Stimulated activated CD8-positive, alpha-beta memory T cell treated with anti-CD3 and anti-CD28 coated beads, Interleukin-2, amount 100 ng/mL, for 48 hours (primary cell): Measurements from ENCODE around the gene FYN.

ENCODE experiments used
- DNase-seq, 2 donors: peaks; one replicate each; pipeline ENCODE4 v3.0.0-alpha.2; 2020; ENCODE audit warnings: low read depth in 2 of 2

FYN gene

GRCh38 chr6:111832833-111833418, 40.3 kb downstream of the FYN start:
- DNase-seq = no peak

- DNase-seq = no peak
These were observed 41.8 kb downstream of the FYN start for GRCh38 chr6:111831408-111831807.

DNA sequence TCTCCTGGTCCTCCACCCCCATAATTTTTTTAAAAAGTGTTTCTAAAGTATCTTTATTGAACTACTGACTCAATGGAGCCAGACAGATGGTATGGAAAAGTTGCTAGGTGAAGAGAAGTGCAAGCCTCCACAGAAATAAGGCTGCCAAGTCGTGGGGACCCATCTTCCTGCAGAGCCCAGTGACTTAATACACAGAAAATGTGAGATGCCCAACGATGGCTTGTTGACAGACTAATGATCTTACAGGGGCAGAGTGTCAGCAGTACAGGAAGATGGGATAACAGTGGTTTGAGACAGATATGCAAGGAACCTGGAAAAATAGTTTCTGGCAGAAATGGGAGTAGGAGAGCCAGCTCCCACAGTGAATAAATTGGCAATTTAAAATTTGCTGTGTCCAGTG, 43.3 kb downstream of the FYN start:
- no peak for DNase-seq

DNA sequence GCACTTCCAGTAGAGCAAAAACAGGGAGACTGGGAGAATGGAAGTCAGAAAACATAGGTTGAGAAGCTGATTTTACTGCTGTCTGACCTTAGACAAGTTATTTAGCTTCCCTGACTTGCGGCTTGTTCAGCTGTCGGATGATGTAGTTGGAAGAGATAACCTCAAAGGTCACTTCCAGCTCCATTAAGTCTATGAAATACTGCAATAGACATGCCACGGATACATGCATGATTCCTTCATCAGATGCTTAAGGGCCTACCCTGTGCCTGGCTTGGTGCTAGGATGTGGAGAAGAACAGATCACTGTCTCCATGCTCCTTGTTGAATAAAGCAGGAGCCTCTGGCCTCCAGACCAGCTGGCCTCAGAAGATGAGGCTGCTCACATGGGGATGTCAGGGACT, 43.7 kb downstream of the FYN start:
- DNase-seq = no peak

- no peak for DNase-seq
These were observed 44.4 kb downstream of the FYN start for GRCh38 chr6:111828809-111829208.

- no peak for DNase-seq
These were observed 47.7 kb downstream of the FYN start for GRCh38 chr6:111825439-111826086.

DNA sequence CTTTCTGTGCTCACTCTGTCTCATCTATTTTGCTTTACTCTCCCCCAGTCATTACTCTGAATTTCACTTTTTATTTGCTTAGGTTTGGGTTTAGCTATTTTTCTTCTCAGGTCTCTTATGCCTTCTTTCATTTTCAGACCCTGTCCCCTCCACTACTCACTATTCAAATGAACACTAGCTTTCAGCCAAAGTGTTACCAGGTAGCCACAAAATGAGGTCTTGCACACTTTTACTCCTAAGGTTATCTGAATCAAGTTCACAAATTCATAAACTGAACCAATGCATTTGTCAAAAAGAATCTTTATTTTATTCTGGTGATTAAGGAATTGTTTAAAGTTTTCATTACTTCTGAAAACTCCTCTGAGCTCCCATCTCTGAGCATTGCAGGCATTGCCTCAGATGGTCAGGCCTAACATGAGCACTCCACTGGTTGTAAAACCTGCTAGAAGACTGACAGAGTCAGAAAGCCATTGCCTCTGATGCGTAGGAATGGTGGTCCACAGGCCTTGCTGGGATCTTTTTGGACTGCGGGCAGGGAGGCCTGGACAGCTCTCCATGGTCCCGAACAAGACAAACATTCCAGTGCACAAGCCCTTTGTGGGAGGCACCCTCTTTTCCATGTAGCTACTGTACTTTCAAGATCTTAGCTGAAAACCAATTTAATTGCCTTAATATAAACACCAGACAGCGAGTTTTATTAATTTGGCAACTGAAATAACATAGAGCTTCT, 48.5 kb downstream of the FYN start:
- DNase-seq = no peak

DNA sequence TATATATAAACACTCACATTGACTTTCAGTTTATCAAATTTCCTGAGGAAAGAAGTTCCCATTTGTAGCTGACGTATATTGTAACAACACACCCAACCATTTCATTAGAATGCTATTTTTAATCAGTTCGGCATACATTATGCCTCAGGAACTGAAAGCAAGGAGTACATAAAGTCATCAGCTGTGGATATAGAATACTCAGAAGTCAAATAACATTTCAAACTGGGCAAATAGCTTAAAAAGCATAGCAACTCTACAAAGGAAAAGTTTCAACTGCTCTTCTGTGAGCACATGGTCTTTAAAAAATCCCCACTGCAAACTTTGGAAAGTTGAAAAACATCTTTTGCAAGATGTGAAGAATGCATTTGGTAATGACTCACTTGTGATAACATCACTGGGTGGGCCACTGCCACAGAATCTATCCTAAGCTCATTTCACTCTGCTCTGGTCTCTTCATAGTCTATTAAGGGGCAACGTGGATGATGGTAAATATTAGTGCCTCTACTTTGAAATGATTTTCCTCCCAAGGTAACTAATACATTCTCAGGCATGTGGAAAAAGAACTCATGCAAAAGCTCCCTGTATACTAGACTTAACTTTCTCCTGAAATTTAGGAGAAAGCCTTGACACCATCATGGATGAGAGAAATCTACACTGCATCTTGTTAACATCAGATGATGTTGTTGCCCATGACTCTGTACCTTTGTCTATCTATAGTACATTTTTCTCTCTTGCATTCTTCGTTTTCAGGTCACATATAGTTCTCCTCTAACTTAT, 49.2 kb downstream of the FYN start:
- no peak for DNase-seq

- DNase-seq = no peak
These were observed 50.2 kb downstream of the FYN start for GRCh38 chr6:111823012-111823411.

DNA sequence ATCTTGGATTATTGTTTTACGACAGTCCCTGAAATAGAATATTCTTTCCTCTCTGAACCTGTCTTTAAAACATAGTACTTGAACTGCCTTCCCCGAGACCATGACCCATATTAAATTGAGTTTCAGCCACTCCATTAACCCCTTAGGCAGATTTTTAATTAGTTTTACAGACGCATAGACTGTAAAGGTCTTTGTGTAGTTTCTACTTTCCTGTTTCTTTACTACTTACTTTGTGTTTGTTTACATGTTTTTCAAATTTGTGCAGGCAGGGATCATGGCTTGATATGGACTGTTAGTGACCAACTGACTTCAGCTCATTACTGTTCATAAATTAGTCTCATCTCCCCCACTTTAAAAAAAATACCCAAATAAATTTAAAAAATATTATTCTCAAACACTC, 53.8 kb downstream of the FYN start:
- no peak for DNase-seq

- DNase-seq = no peak
These were observed 54.6 kb downstream of the FYN start for GRCh38 chr6:111818539-111819226.

- no peak for DNase-seq
These were observed 55.7 kb downstream of the FYN start for GRCh38 chr6:111817451-111818120.

GRCh38 chr6:111813677-111814310, 59.5 kb downstream of the FYN start:
- no peak for DNase-seq

DNA sequence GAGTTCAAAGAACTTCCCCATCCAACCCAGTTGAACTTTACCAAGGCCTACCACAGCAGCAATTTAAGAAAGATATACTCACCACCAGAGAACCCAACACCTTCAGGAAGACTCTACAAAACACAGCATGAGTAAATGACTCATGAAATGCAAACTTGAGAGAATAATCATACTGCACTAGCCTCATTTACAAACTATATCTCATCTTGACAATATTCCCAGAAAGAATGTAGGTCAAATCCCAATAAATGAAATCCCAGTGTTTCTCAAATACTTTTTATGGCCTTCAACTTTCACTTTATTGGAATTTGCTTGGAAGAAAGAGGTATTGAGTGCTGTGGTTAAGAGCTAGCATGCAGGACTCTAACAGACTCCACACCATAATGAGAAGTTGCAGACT, 60.0 kb downstream of the FYN start:
- no peak for DNase-seq

- no peak for DNase-seq
These were observed 60.9 kb downstream of the FYN start for GRCh38 chr6:111812060-111813038.

DNA sequence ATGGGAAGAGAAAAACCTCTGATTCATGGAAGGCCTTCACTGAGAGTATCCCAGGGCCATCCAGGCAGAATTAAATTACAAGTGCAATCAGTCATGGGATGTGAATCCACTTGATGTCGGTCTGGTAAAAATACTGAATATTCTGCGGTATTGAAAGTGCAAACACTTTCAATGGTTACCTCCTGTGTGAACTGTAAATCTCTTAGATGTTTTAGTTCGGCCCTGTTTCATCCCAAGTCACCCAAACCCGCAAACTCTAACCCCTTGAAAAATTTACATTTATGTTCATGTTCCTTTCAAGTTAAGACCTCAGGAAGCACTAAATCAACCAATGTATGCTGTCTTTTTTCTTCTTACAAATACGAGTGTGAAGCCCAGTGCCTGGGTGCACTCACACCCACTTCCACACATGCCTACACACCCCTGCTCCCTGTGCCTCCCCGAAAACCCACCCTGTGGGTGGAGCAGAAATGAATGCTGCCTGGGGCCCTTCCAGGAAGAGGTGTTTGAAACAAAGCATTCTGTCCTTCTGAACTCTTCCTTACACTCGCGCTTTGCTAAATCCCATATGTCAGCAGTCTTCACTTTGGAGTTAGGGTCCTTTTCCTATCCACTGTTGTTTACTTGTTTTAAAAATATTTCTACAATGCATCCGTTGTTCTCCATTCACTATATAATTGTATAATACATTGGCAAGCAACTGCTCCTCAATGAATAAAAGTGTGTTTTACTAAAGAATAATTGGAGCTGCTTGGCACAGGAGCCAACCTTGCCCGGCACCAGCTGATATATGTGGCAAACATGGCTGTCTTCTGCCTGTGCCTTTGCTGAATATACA, 62.7 kb downstream of the FYN start:
- no peak for DNase-seq

GRCh38 chr6:111809766-111810165, 63.5 kb downstream of the FYN start:
- DNase-seq = no peak

DNA sequence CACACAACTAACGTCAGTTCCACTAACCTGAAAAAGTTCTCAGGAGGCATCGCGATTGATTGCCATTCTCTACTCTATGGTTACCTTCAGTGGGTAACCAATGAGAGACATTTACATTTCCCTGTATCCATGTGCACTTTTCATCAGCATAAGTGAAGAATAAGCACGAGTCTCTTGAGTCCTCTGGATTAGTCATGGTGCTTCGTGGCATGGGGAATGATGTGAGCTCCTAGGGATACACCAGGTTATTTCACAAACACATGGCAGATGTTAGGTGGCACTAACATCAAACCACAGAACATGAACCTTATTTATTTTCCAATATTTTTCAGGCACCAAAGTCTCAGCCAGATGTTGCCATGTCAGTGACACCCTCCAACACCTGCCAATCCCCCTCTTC, 64.0 kb downstream of the FYN start:
- no peak for DNase-seq

DNA sequence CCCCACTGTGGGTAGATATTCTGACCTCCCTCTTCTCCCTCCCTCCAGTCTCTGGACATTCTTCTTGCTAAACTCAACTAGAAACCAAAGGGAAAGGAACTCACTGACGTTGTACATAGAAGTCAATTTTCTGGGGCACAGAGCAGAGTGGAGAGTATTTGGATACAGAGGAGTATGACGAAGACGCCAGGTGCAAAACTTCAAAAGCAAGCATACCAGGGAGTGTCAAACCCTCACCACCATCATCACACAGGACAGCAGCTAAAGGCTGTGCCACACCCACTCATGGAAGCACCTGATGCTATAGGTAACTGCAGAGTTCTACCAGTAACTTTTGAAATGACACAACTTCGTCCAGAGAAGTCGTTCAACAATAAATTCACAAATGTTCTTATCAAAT, 64.8 kb downstream of the FYN start:
- DNase-seq = no peak
